H54 (cell line): ENCODE measurements around the gene NMRK1.
A peak's percentile ranks its signal among the peaks of the same experiment; 100 is the strongest.

Source experiments
- DNase-seq: peaks from one replicate; pipeline ENCODE4 v3.0.0; 2011; ENCODE audit warnings: low spot score, mixed read lengths; ENCODE audit not compliant: insufficient read length
- FAIRE-seq: peaks from 3 replicates; lab custom pipeline; 2011; peaks lifted over from hg19 to GRCh38; lab: Jason Lieb, UNC
- POLR2A ChIP-seq: IDR thresholded peaks from 2 replicates; pipeline ENCODE4 v1.6.1; 2011; ENCODE audit warnings: low read depth, mild to moderate bottlenecking, low read length

NMRK1 gene

GRCh38 chr9:75111019-75111622, 23.2 kb upstream of the NMRK1 start:
- no peak for DNase-seq
- FAIRE-seq: peak; percentile 76
- no peak for TF ChIP-seq POLR2A

- DNase-seq (no peak), FAIRE-seq (no peak)
- no peak for TF ChIP-seq POLR2A
Observed at GRCh38 chr9:75109210-75109839, 21.4 kb upstream of the NMRK1 start.

- no peak for TF ChIP-seq POLR2A
- peak; percentile 29 for DNase-seq
- FAIRE-seq: peak; percentile 33
Observed at GRCh38 chr9:75108571-75108970, 20.6 kb upstream of the NMRK1 start.

- TF ChIP-seq POLR2A: no peak
Observed at GRCh38 chr9:75106857-75107256, 18.9 kb upstream of the NMRK1 start.

GRCh38 chr9:75105841-75106240, 17.9 kb upstream of the NMRK1 start:
- FAIRE-seq (no peak), DNase-seq (no peak)
- no peak for TF ChIP-seq POLR2A

More at GRCh38 chr9:75106857-75107256, 18.9 kb upstream of the NMRK1 start:
- no peak for FAIRE-seq
- no peak for DNase-seq

GRCh38 chr9:75105019-75105540, 17.1 kb upstream of the NMRK1 start:
- DNase-seq: no peak
- no peak for FAIRE-seq
- no peak for TF ChIP-seq POLR2A

GRCh38 chr9:75104607-75105006, 16.7 kb upstream of the NMRK1 start:
- FAIRE-seq (no peak), DNase-seq (no peak)
- no peak for TF ChIP-seq POLR2A

GRCh38 chr9:75102177-75102790, 14.3 kb upstream of the NMRK1 start:
- TF ChIP-seq POLR2A: no peak
- DNase-seq (no peak), FAIRE-seq (no peak)

- TF ChIP-seq POLR2A: no peak
- FAIRE-seq (no peak), DNase-seq (no peak)
Observed at GRCh38 chr9:75101004-75101588, 13.1 kb upstream of the NMRK1 start.

- DNase-seq (no peak), FAIRE-seq (no peak)
- TF ChIP-seq POLR2A: no peak
Observed at GRCh38 chr9:75096796-75097195, 8.8 kb upstream of the NMRK1 start.

GRCh38 chr9:75092766-75093165, 4.8 kb upstream of the NMRK1 start:
- no peak for TF ChIP-seq POLR2A
- FAIRE-seq (no peak), DNase-seq (no peak)

- peak; percentile 6 for FAIRE-seq
- no peak for TF ChIP-seq POLR2A
- DNase-seq: no peak
Observed at GRCh38 chr9:75090579-75090978, 2.6 kb upstream of the NMRK1 start.

GRCh38 chr9:75089373-75089766, 1.4 kb upstream of the NMRK1 start:
- no peak for TF ChIP-seq POLR2A
- no peak for FAIRE-seq
- no peak for DNase-seq
